Measurements from ENCODE around the gene MRPL48.
A peak's percentile ranks its signal among the peaks of the same experiment; 100 is the strongest.
"Not testable (repeated sequence)": the region's sequence is repeated elsewhere in the genome, so short reads cannot be mapped to it uniquely, and the experiment has no call there.

The MRPL48 gene

GRCh38 chr11:73787643-73788558 lies at the start of gene MRPL48:
TSS of gene MRPL48 (plus strand) at chr11:73787874. CDS start at chr11:73787972, 98 bp downstream.
- peak; percentile 94 for DNase-seq

- DNase-seq: no peak
These were observed 44.6 kb upstream of the MRPL48 start for GRCh38 chr11:73743045-73743444.

GRCh38 chr11:73746701-73747100 lies 41.0 kb upstream of the MRPL48 start:
- DNase-seq: no peak

- no peak for DNase-seq
These were observed 39.9 kb upstream of the MRPL48 start for GRCh38 chr11:73747762-73748161.

- no peak for DNase-seq
These were observed 39.4 kb upstream of the MRPL48 start for GRCh38 chr11:73748300-73748699.

GRCh38 chr11:73749118-73749517 lies 38.6 kb upstream of the MRPL48 start:
- DNase-seq: no peak

- no peak for DNase-seq
These were observed 37.4 kb upstream of the MRPL48 start for GRCh38 chr11:73750228-73750627.

GRCh38 chr11:73750862-73751261 lies 36.8 kb upstream of the MRPL48 start:
- DNase-seq: not testable (repeated sequence)

GRCh38 chr11:73752216-73752867 lies 35.3 kb upstream of the MRPL48 start:
- DNase-seq: no peak

GRCh38 chr11:73752903-73753302 lies 34.8 kb upstream of the MRPL48 start:
- DNase-seq: no peak

- no peak for DNase-seq
These were observed 33.7 kb upstream of the MRPL48 start for GRCh38 chr11:73753938-73754337.

GRCh38 chr11:73755670-73756069 lies 32.0 kb upstream of the MRPL48 start:
- DNase-seq: no peak

- DNase-seq: no peak
These were observed 30.1 kb upstream of the MRPL48 start for GRCh38 chr11:73757598-73757997.

- no peak for DNase-seq
These were observed 29.2 kb upstream of the MRPL48 start for GRCh38 chr11:73758451-73758850.

- DNase-seq: peak; percentile 38
These were observed 28.0 kb upstream of the MRPL48 start for GRCh38 chr11:73759610-73760134.

- peak; percentile 6 for DNase-seq
These were observed 27.5 kb upstream of the MRPL48 start for GRCh38 chr11:73760135-73760678.

- peak; percentile 100 for DNase-seq
These were observed 26.8 kb upstream of the MRPL48 start, which contains the start of gene RAB6A for GRCh38 chr11:73760679-73761402. TSS of gene RAB6A (minus strand) at chr11:73761074. CDS start at chr11:73760635, 439 bp downstream.

GRCh38 chr11:73761403-73761945 lies 26.2 kb upstream of the MRPL48 start:
- DNase-seq: no peak

GRCh38 chr11:73762732-73763131 lies 24.9 kb upstream of the MRPL48 start:
- DNase-seq: no peak

GRCh38 chr11:73766763-73767162 lies 20.9 kb upstream of the MRPL48 start:
- DNase-seq: no peak

GRCh38 chr11:73770811-73771210 lies 16.9 kb upstream of the MRPL48 start:
- DNase-seq: not testable (repeated sequence)
